ENCODE results near the gene CYFIP2.
A peak's percentile ranks its signal among the peaks of the same experiment; 100 is the strongest.

Gene CYFIP2

GRCh38 chr5:157265714-157266285 is at the start of gene CYFIP2:
Gene CYFIP2 (plus strand): TSS chr5:157266123. CDS start chr5:157285362, 19,239 bp downstream.
- TF ChIP-seq GLIS3 (CRISPR knock-in tag; IDR thresholded peaks at IDR 0.05) (no peak), TOX (CRISPR knock-in tag; IDR thresholded peaks at IDR 0.05; ENCODE audit: borderline replicate concordance) (no peak), ISL1 (CRISPR knock-in tag; IDR thresholded peaks at IDR 0.05) (no peak), ESRRG (CRISPR knock-in tag; IDR thresholded peaks at IDR 0.05) (no peak), ZFP30 (CRISPR knock-in tag; IDR thresholded peaks at IDR 0.05) (no peak), PPARA (CRISPR knock-in tag; IDR thresholded peaks at IDR 0.05; ENCODE audit: borderline replicate concordance) (no peak), ZNF70 (CRISPR knock-in tag; IDR thresholded peaks at IDR 0.05) (no peak), ZC3H10 (CRISPR knock-in tag; IDR thresholded peaks at IDR 0.05) (no peak)
- ATAC-seq, result peak; percentile 94

DNA sequence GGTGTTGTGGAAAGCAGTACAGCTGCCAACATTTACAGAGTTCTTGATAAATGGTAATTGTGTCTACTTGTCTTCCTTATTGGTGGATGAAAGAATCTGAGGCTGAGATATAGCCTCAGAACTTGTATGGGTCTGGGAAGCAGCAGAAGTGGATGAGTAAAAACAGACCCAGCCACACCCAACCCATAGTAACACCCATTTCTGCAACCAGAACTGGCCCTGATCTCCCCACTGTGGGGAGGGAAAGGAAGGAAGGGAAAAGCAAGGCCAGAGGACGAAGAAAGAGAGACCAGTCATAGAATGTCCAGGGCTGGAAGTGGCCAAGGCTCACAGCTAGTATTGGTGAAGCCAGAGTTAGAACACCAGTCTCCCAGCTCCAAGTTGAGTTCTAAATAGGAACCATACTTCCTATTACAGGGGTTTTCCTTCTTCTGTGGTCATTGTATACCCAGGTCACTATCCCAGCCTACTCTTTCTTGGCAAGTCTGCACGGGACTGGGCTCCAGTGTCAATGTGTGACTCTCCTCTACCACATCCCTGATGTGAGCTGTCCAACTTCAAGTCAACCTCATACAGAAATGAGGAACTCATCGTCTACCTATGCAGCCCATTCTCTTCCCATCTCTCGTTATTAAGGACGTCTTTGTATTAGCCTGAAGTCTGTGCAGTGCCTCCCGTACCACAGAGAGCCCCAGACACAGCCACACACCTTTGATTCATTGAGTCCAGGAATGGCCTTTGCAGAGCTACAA is 49.4 kb upstream of the CYFIP2 start:
- no peak for TF ChIP-seq PATZ1 (CRISPR knock-in tag; IDR thresholded peaks at IDR 0.05; ENCODE audit: borderline replicate concordance)
- no peak for TF ChIP-seq ZNF70 (CRISPR knock-in tag; IDR thresholded peaks at IDR 0.05)
- no peak for TF ChIP-seq TOX (CRISPR knock-in tag; IDR thresholded peaks at IDR 0.05; ENCODE audit: borderline replicate concordance)
- TF ChIP-seq ZNF8 (CRISPR knock-in tag; IDR thresholded peaks at IDR 0.05), result no peak
- TF ChIP-seq, protein P1, sequence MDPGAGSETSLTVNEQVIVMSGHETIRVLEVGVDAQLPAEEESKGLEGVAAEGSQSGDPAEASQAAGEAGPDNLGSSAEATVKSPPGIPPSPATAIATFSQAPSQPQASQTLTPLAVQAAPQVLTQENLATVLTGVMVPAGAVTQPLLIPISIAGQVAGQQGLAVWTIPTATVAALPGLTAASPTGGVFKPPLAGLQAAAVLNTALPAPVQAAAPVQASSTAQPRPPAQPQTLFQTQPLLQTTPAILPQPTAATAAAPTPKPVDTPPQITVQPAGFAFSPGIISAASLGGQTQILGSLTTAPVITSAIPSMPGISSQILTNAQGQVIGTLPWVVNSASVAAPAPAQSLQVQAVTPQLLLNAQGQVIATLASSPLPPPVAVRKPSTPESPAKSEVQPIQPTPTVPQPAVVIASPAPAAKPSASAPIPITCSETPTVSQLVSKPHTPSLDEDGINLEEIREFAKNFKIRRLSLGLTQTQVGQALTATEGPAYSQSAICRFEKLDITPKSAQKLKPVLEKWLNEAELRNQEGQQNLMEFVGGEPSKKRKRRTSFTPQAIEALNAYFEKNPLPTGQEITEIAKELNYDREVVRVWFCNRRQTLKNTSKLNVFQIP (CRISPR knock-in tag; IDR thresholded peaks at IDR 0.05; ENCODE audit: borderline replicate concordance, low read depth), result no peak
- TF ChIP-seq BACH2 (CRISPR knock-in tag; IDR thresholded peaks at IDR 0.05; ENCODE audit: borderline replicate concordance), result no peak
- TF ChIP-seq, protein P2, sequence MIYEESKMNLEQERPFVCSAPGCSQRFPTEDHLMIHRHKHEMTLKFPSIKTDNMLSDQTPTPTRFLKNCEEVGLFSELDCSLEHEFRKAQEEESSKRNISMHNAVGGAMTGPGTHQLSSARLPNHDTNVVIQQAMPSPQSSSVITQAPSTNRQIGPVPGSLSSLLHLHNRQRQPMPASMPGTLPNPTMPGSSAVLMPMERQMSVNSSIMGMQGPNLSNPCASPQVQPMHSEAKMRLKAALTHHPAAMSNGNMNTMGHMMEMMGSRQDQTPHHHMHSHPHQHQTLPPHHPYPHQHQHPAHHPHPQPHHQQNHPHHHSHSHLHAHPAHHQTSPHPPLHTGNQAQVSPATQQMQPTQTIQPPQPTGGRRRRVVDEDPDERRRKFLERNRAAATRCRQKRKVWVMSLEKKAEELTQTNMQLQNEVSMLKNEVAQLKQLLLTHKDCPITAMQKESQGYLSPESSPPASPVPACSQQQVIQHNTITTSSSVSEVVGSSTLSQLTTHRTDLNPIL (CRISPR knock-in tag; IDR thresholded peaks at IDR 0.05; ENCODE audit: low read depth), result no peak
- TF ChIP-seq, protein P3, sequence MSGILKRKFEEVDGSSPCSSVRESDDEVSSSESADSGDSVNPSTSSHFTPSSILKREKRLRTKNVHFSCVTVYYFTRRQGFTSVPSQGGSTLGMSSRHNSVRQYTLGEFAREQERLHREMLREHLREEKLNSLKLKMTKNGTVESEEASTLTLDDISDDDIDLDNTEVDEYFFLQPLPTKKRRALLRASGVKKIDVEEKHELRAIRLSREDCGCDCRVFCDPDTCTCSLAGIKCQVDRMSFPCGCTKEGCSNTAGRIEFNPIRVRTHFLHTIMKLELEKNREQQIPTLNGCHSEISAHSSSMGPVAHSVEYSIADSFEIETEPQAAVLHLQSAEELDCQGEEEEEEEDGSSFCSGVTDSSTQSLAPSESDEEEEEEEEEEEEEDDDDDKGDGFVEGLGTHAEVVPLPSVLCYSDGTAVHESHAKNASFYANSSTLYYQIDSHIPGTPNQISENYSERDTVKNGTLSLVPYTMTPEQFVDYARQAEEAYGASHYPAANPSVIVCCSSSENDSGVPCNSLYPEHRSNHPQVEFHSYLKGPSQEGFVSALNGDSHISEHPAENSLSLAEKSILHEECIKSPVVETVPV (CRISPR knock-in tag; IDR thresholded peaks at IDR 0.05), result no peak
- TF ChIP-seq ZFP30 (CRISPR knock-in tag; IDR thresholded peaks at IDR 0.05), result no peak
- TF ChIP-seq PPARA (CRISPR knock-in tag; IDR thresholded peaks at IDR 0.05; ENCODE audit: borderline replicate concordance), result no peak
- TF ChIP-seq ZC3H10 (CRISPR knock-in tag; IDR thresholded peaks at IDR 0.05), result no peak
- TF ChIP-seq ISL1 (CRISPR knock-in tag; IDR thresholded peaks at IDR 0.05), result no peak
- no peak for TF ChIP-seq CSDC2 (CRISPR knock-in tag; IDR thresholded peaks at IDR 0.05)
- no peak for ATAC-seq

- TF ChIP-seq BACH2 (CRISPR knock-in tag; IDR thresholded peaks at IDR 0.05; ENCODE audit: borderline replicate concordance), result no peak
- no peak for TF ChIP-seq SNAI2 (CRISPR knock-in tag; IDR thresholded peaks at IDR 0.05)
- no peak for TF ChIP-seq TCF4 (CRISPR knock-in tag; IDR thresholded peaks at IDR 0.05; ENCODE audit: borderline replicate concordance)
- TF ChIP-seq, protein P1 (CRISPR knock-in tag; IDR thresholded peaks at IDR 0.05; ENCODE audit: borderline replicate concordance, low read depth), result no peak
- TF ChIP-seq CSDC2 (CRISPR knock-in tag; IDR thresholded peaks at IDR 0.05), result no peak
- no peak for TF ChIP-seq TOX (CRISPR knock-in tag; IDR thresholded peaks at IDR 0.05; ENCODE audit: borderline replicate concordance)
- no peak for TF ChIP-seq ZFP3 (CRISPR knock-in tag; IDR thresholded peaks at IDR 0.05)
- TF ChIP-seq OSR1 (CRISPR knock-in tag; IDR thresholded peaks at IDR 0.05), result no peak
- TF ChIP-seq, protein P3 (CRISPR knock-in tag; IDR thresholded peaks at IDR 0.05), result no peak
- TF ChIP-seq ZFP30 (CRISPR knock-in tag; IDR thresholded peaks at IDR 0.05), result no peak
- TF ChIP-seq ZNF70 (CRISPR knock-in tag; IDR thresholded peaks at IDR 0.05), result no peak
- no peak for TF ChIP-seq ISL1 (CRISPR knock-in tag; IDR thresholded peaks at IDR 0.05)
- TF ChIP-seq ZC3H10 (CRISPR knock-in tag; IDR thresholded peaks at IDR 0.05), result no peak
- no peak for TF ChIP-seq PATZ1 (CRISPR knock-in tag; IDR thresholded peaks at IDR 0.05; ENCODE audit: borderline replicate concordance)
- no peak for TF ChIP-seq GLIS3 (CRISPR knock-in tag; IDR thresholded peaks at IDR 0.05)
- no peak for TF ChIP-seq ARNTL (CRISPR knock-in tag; IDR thresholded peaks at IDR 0.05; ENCODE audit: borderline replicate concordance, low read depth)
- TF ChIP-seq PPARA (CRISPR knock-in tag; IDR thresholded peaks at IDR 0.05; ENCODE audit: borderline replicate concordance), result no peak
- no peak for TF ChIP-seq ZNF8 (CRISPR knock-in tag; IDR thresholded peaks at IDR 0.05)
- ATAC-seq, result no peak
These were observed 48.5 kb upstream of the CYFIP2 start for GRCh38 chr5:157217289-157218024.

All from SK-N-SH treated with all-trans-retinoic acid at 6 μM for 48 hours (cell line).